ENCODE data around the gene ERI3. TPM values are rescaled to one million over a fixed set of nuclear protein-coding genes. Genes with fewer than 3 reads are reported as not detected.

The ERI3 gene
- total and polyA plus RNA-seq, 2 donors from 2014 or later = 60.4 to 126 TPM

- Histone ChIP-seq H3K4me1 (ENCODE audit: control insufficient read depth in 2 of 3, insufficient read depth in 2 of 3, low read depth in 1 of 3, low read length in 3 of 3) (no peaks in the 10 kb centered on the region), H3K27me3 (ENCODE audit: control insufficient read depth, insufficient read depth, low read length) (no peaks in the 10 kb centered on the region), H3K9me3 (ENCODE audit: control insufficient read depth in 2 of 3, insufficient read depth in 1 of 3, low read length in 3 of 3) (no peaks in the 10 kb centered on the region), H3K4me3 (ENCODE audit: low read length in 3 of 3) (no peak overlapping the region), H3K9ac (ENCODE audit: low read length in 3 of 3) (no peak overlapping the region), H3K27ac (ENCODE audit: low read depth in 2 of 2, low read length in 2 of 2) (no peak overlapping the region), H3K36me3 (ENCODE audit: control insufficient read depth in 2 of 3, insufficient read depth in 3 of 3, low read length in 3 of 3) (peaks cover 0 to 2% (median 0%) of the 10 kb centered on the region in 3 donors)
- no peak for FAIRE-seq
- intact Hi-C loops (cut with DNase I) = no loop called here
- TF ChIP-seq, protein P1, sequence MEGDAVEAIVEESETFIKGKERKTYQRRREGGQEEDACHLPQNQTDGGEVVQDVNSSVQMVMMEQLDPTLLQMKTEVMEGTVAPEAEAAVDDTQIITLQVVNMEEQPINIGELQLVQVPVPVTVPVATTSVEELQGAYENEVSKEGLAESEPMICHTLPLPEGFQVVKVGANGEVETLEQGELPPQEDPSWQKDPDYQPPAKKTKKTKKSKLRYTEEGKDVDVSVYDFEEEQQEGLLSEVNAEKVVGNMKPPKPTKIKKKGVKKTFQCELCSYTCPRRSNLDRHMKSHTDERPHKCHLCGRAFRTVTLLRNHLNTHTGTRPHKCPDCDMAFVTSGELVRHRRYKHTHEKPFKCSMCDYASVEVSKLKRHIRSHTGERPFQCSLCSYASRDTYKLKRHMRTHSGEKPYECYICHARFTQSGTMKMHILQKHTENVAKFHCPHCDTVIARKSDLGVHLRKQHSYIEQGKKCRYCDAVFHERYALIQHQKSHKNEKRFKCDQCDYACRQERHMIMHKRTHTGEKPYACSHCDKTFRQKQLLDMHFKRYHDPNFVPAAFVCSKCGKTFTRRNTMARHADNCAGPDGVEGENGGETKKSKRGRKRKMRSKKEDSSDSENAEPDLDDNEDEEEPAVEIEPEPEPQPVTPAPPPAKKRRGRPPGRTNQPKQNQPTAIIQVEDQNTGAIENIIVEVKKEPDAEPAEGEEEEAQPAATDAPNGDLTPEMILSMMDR (IDR thresholded peaks at IDR 0.05; ENCODE audit: borderline replicate concordance, extremely low read depth, insufficient read depth) = no peak
- no peak for DNase-seq
Observed at GRCh38 chr1:44262414-44262813, 92.6 kb downstream of the ERI3 start.

- DNase-seq (no peak), FAIRE-seq (no peak)
- Histone ChIP-seq H3K4me3 (ENCODE audit: low read length in 3 of 3) (no peak overlapping the region), H3K4me1 (ENCODE audit: control insufficient read depth in 2 of 3, insufficient read depth in 2 of 3, low read depth in 1 of 3, low read length in 3 of 3) (no peaks in the 10 kb centered on the region), H3K27me3 (ENCODE audit: control insufficient read depth, insufficient read depth, low read length) (no peaks in the 10 kb centered on the region), H3K9me3 (ENCODE audit: control insufficient read depth in 2 of 3, insufficient read depth in 1 of 3, low read length in 3 of 3) (no peaks in the 10 kb centered on the region), H3K27ac (ENCODE audit: low read depth in 2 of 2, low read length in 2 of 2) (no peak overlapping the region), H3K9ac (ENCODE audit: low read length in 3 of 3) (no peak overlapping the region), H3K36me3 (ENCODE audit: control insufficient read depth in 2 of 3, insufficient read depth in 3 of 3, low read length in 3 of 3) (peaks cover 0 to 2% (median 0%) of the 10 kb centered on the region in 3 donors)
- TF ChIP-seq, protein P1 (IDR thresholded peaks at IDR 0.05; ENCODE audit: borderline replicate concordance, extremely low read depth, insufficient read depth) = no peak
- intact Hi-C loops (cut with DNase I) = no loop called here
Observed at GRCh38 chr1:44261962-44262361, 93.1 kb downstream of the ERI3 start.

- peak in 1 of 5 donors; percentile 9 for DNase-seq
- Histone ChIP-seq H3K27me3 (ENCODE audit: control insufficient read depth, insufficient read depth, low read length) (no peaks in the 10 kb centered on the region), H3K9me3 (ENCODE audit: control insufficient read depth in 2 of 3, insufficient read depth in 1 of 3, low read length in 3 of 3) (no peaks in the 10 kb centered on the region), H3K4me1 (ENCODE audit: control insufficient read depth in 2 of 3, insufficient read depth in 2 of 3, low read depth in 1 of 3, low read length in 3 of 3) (no peaks in the 10 kb centered on the region), H3K9ac (ENCODE audit: low read length in 3 of 3) (no peak overlapping the region), H3K36me3 (ENCODE audit: control insufficient read depth in 2 of 3, insufficient read depth in 3 of 3, low read length in 3 of 3) (peaks cover 0 to 4% (median 0%) of the 10 kb centered on the region in 3 donors), H3K27ac (ENCODE audit: low read depth in 2 of 2, low read length in 2 of 2) (no peak overlapping the region), H3K4me3 (ENCODE audit: low read length in 3 of 3) (no peak overlapping the region)
- intact Hi-C loops (cut with DNase I) = no loop called here
- no peak for FAIRE-seq
- TF ChIP-seq, protein P1 (IDR thresholded peaks at IDR 0.05; ENCODE audit: borderline replicate concordance, extremely low read depth, insufficient read depth) = no peak
Observed at GRCh38 chr1:44261171-44261817, 93.8 kb downstream of the ERI3 start.

GRCh38 chr1:44260792-44261170 lies 94.3 kb downstream of the ERI3 start:
- peaks cover 0 to 4% (median 0%) of the 10 kb centered on the region in 3 donors for H3K36me3 ChIP-seq (ENCODE audit: control insufficient read depth in 2 of 3, insufficient read depth in 3 of 3, low read length in 3 of 3)
- intact Hi-C loops (cut with DNase I) = no loop called here
- no peak overlapping the region for H3K9ac ChIP-seq (ENCODE audit: low read length in 3 of 3)
- no peak overlapping the region for H3K4me3 ChIP-seq (ENCODE audit: low read length in 3 of 3)
- no peaks in the 10 kb centered on the region for H3K9me3 ChIP-seq (ENCODE audit: control insufficient read depth in 2 of 3, insufficient read depth in 1 of 3, low read length in 3 of 3)
- DNase-seq (no peak), FAIRE-seq (no peak)
- no peaks in the 10 kb centered on the region for H3K4me1 ChIP-seq (ENCODE audit: control insufficient read depth in 2 of 3, insufficient read depth in 2 of 3, low read depth in 1 of 3, low read length in 3 of 3)
- no peaks in the 10 kb centered on the region for H3K27me3 ChIP-seq (ENCODE audit: control insufficient read depth, insufficient read depth, low read length)
- TF ChIP-seq, protein P1 (IDR thresholded peaks at IDR 0.05; ENCODE audit: borderline replicate concordance, extremely low read depth, insufficient read depth) = no peak
- H3K27ac ChIP-seq (ENCODE audit: low read depth in 2 of 2, low read length in 2 of 2) = no peak overlapping the region

Measured in kidney (tissue), 14 donors.